GM12874 (cell line): ENCODE data around the gene PRCP.

Source experiments
- TF ChIP-seq, protein P1 (sequence below): IDR thresholded peaks from 2 replicates; pipeline ENCODE4 v1.5.1; 2011; ENCODE audit warnings: low read depth, mild to moderate bottlenecking, control low read depth, low read length, moderate library complexity; ENCODE audit not compliant: insufficient read depth

The PRCP gene

GRCh38 chr11:82811369-82811768, 88.9 kb downstream of the PRCP start:
- TF ChIP-seq, protein P1, sequence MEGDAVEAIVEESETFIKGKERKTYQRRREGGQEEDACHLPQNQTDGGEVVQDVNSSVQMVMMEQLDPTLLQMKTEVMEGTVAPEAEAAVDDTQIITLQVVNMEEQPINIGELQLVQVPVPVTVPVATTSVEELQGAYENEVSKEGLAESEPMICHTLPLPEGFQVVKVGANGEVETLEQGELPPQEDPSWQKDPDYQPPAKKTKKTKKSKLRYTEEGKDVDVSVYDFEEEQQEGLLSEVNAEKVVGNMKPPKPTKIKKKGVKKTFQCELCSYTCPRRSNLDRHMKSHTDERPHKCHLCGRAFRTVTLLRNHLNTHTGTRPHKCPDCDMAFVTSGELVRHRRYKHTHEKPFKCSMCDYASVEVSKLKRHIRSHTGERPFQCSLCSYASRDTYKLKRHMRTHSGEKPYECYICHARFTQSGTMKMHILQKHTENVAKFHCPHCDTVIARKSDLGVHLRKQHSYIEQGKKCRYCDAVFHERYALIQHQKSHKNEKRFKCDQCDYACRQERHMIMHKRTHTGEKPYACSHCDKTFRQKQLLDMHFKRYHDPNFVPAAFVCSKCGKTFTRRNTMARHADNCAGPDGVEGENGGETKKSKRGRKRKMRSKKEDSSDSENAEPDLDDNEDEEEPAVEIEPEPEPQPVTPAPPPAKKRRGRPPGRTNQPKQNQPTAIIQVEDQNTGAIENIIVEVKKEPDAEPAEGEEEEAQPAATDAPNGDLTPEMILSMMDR: no peak

DNA sequence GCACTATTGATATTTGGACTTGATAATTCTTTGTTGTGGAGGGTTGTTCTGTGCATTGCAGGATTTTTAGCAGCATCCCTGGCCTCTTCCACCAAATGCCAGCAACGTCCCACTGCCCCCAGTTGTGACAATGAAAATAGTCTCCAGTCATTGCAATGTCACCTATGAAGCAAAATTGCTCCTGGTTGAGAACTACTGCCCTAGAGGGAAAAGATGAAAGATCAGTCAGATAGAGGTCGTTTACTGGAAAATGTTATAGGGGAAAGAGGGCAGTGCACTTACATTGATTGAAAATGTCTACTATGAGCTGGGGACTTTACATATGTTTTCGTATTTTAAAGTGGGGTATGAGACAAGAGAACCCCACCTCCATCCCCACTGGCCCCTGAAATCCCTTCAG, 89.5 kb downstream of the PRCP start:
- TF ChIP-seq, protein P1: no peak

DNA sequence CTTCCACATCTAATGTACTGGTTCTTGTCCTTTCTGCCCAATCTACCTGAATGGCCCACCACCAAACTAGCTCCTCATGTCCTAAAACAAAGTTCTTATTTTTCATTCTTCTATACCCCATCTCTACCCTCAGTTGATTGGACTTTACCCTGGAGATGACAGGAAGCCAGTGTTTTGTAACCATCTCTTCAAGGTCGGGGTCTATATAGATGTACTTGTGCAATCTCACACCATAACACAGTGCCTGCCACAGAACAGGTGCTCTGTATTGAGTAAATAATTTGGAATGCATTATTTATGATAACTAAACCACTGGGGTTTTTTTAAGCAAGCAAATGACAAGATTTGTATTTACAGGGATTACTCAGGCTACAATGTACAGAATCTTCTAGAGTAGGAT, 89.9 kb downstream of the PRCP start:
- TF ChIP-seq, protein P1: no peak

- TF ChIP-seq, protein P1: no peak
Measured at GRCh38 chr11:82807646-82808045, 92.6 kb downstream of the PRCP start.

DNA sequence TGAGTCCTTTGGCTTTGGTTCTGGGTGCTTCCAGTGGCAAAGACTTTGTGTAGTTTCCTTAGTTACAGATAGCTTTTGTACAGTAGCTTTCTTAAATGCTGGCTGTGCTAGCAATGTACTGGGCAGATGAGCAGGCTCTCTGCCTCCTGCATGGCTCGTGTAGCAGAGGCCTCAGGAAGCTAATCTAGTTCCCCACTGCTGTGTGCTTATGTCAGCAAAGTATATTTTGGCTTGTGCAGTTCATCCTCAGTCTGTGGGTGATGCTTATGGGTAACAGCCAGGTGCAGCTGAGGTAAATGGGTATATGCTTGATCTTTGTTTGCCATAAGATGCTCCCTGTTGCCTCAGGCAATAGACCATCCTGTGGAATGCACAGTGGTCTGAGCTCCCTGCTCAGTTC, 97.5 kb downstream of the PRCP start:
- TF ChIP-seq, protein P1: no peak

GRCh38 chr11:82796998-82797961, 103.0 kb downstream of the PRCP start:
- TF ChIP-seq, protein P1: no peak

DNA sequence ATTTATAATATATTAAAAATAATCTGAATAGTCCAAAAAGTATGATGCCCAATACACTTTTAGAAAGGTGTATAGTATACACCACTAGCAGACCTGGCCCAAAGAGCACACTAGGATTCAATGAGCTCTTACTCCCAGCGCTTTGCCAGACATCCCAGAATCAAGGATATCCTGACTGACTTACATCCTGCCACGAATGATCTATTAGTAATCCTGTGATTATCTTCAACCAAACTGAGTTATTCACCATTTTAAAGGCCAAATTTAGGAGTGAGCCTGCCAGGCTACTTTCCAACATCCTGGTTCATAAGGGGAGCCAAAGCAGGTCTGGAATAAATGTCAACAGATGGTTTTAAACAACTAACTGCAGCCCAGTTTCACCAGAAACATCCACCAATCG, 105.7 kb downstream of the PRCP start:
- TF ChIP-seq, protein P1: no peak
